Osteocyte (in vitro differentiated cells): ENCODE results near the gene DACH1. TPM values are rescaled to one million over a fixed set of nuclear protein-coding genes. Genes with fewer than 3 reads are reported as not detected.

Experiments used
- DNase-seq: peaks from one replicate; pipeline ENCODE4 v3.0.0; 2021; ENCODE audit warnings: mixed read lengths; ENCODE audit not compliant: unreplicated experiment; ENCODE audit errors: extremely low spot score
- H3K27ac Mint-ChIP-seq: one replicate; pipeline ENCODE4 v1.8.0; 2021; ENCODE audit warnings: mild to moderate bottlenecking, mixed read lengths; ENCODE audit not compliant: unreplicated experiment
- H3K27me3 Mint-ChIP-seq: one replicate; pipeline ENCODE4 v1.8.0; 2021; ENCODE audit warnings: mixed read lengths; ENCODE audit not compliant: unreplicated experiment
- H3K36me3 Mint-ChIP-seq: one replicate; pipeline ENCODE4 v1.8.0; 2021; ENCODE audit warnings: mixed read lengths; ENCODE audit not compliant: unreplicated experiment
- H3K4me1 Mint-ChIP-seq: one replicate; pipeline ENCODE4 v1.8.0; 2021; ENCODE audit warnings: mixed read lengths; ENCODE audit not compliant: unreplicated experiment
- H3K4me3 Mint-ChIP-seq: one replicate; pipeline ENCODE4 v1.8.0; 2021; ENCODE audit warnings: mild to moderate bottlenecking, moderate library complexity, mixed read lengths; ENCODE audit not compliant: unreplicated experiment
- H3K9me3 Mint-ChIP-seq: one replicate; pipeline ENCODE4 v1.8.0; 2021; ENCODE audit warnings: mixed read lengths; ENCODE audit not compliant: unreplicated experiment
- CTCF ChIP-seq: fragments of 200-600 bp; sonication (generic); IDR thresholded peaks from 2 replicates; pipeline ENCODE4 v1.5.0; 2021; ENCODE audit warnings: antibody characterized with exemption, mild to moderate bottlenecking, moderate library complexity
- total RNA-seq: library from RNA; stranded (reverse); gene quantifications from 2 replicates; pipeline ENCODE4 v1.2.1, GENCODE V29; 2021

Gene DACH1
- total RNA-seq, 1 donor from 2014 or later, result 0.54 TPM

- TF ChIP-seq CTCF, result no peak
- H3K36me3 Mint-ChIP-seq, result no peaks in the 10 kb centered on the region
- H3K27ac Mint-ChIP-seq, result no peak overlapping the region
- no peak for DNase-seq
- H3K4me3 Mint-ChIP-seq, result no peak overlapping the region
- H3K9me3 Mint-ChIP-seq, result no peaks in the 10 kb centered on the region
- H3K4me1 Mint-ChIP-seq, result no peaks in the 10 kb centered on the region
- no peaks in the 10 kb centered on the region for H3K27me3 Mint-ChIP-seq
These were observed 207.6 kb downstream of the DACH1 start for GRCh38 chr13:71659404-71659803.

- no peaks in the 10 kb centered on the region for H3K36me3 Mint-ChIP-seq
- H3K27ac Mint-ChIP-seq, result no peak overlapping the region
- no peaks in the 10 kb centered on the region for H3K27me3 Mint-ChIP-seq
- no peak for DNase-seq
- no peak overlapping the region for H3K4me3 Mint-ChIP-seq
- H3K4me1 Mint-ChIP-seq, result no peaks in the 10 kb centered on the region
- no peaks in the 10 kb centered on the region for H3K9me3 Mint-ChIP-seq
- TF ChIP-seq CTCF, result no peak
These were observed 221.5 kb downstream of the DACH1 start for GRCh38 chr13:71645467-71645866.

- Mint-ChIP-seq H3K4me1 (no peaks in the 10 kb centered on the region), H3K27me3 (no peaks in the 10 kb centered on the region), H3K4me3 (no peak overlapping the region), H3K27ac (no peak overlapping the region), H3K9me3 (no peaks in the 10 kb centered on the region), H3K36me3 (no peaks in the 10 kb centered on the region)
- no peak for TF ChIP-seq CTCF
- DNase-seq, result no peak
These were observed 222.4 kb downstream of the DACH1 start for GRCh38 chr13:71644579-71644978.

- H3K4me3 Mint-ChIP-seq, result no peak overlapping the region
- H3K27me3 Mint-ChIP-seq, result no peaks in the 10 kb centered on the region
- no peaks in the 10 kb centered on the region for H3K4me1 Mint-ChIP-seq
- H3K9me3 Mint-ChIP-seq, result no peaks in the 10 kb centered on the region
- no peak for TF ChIP-seq CTCF
- H3K36me3 Mint-ChIP-seq, result no peaks in the 10 kb centered on the region
- no peak for DNase-seq
- no peak overlapping the region for H3K27ac Mint-ChIP-seq
These were observed 223.6 kb downstream of the DACH1 start for GRCh38 chr13:71643448-71643860.

- Mint-ChIP-seq H3K27me3 (no peaks in the 10 kb centered on the region), H3K36me3 (no peaks in the 10 kb centered on the region), H3K4me3 (no peak overlapping the region), H3K4me1 (no peaks in the 10 kb centered on the region), H3K27ac (no peak overlapping the region), H3K9me3 (no peaks in the 10 kb centered on the region)
- no peak for TF ChIP-seq CTCF
- DNase-seq, result no peak
These were observed 228.3 kb downstream of the DACH1 start for GRCh38 chr13:71638751-71639150.
